SK-N-SH (cell line): ENCODE measurements around the gene EEIG1. TPM values are rescaled to one million over a fixed set of nuclear protein-coding genes. Genes with fewer than 3 reads are reported as not detected.
A peak's percentile ranks its signal among the peaks of the same experiment; 100 is the strongest.

Experiments
- CTCF ChIA-PET: fragments of 300-600, 350-600 bp; formaldehyde crosslinking; extraction: SDS; loops from one replicate; lab custom pipeline; 2021; lab: Yijun Ruan, JAX
- POLR2A ChIA-PET: fragments of 350-600 bp; sonication (Branson Sonifier 250); formaldehyde crosslinking; extraction: SDS; loops from one replicate; lab custom pipeline; 2020; ENCODE audit warnings: antibody characterized with exemption, inconsistent platforms; lab: Yijun Ruan, JAX
- DNase-seq: peaks from one replicate; pipeline ENCODE4 v3.0.0; 2012
- H2AFZ ChIP-seq: fragments of 200-600 bp; sonication (generic); 2 replicates; pipeline ENCODE4 v1.8.1; 2016; ENCODE audit warnings: antibody characterized with exemption, mild to moderate bottlenecking, low read depth
- H3F3A ChIP-seq: fragments of 200-600 bp; sonication (generic); replicated peaks from 2 replicates; pipeline ENCODE3; 2016; ENCODE audit warnings: antibody characterized with exemption, mild to moderate bottlenecking; ENCODE audit not compliant: insufficient read depth
- H3K27ac ChIP-seq, 2 experiments: fragments of 200-500 bp in 1 of 2; fragments of 200-600 bp in 1 of 2; sonication (Bioruptor generic) in 1 of 2; sonication (generic), shearing (Covaris generic) in 1 of 2; 2 replicates each; pipeline versions ENCODE4 v1.5.1 to v1.6.1; 2014 to 2016; ENCODE audit warnings: low read depth in 2 of 2, inconsistent platforms in 1 of 2, low read length in 1 of 2, mild to moderate bottlenecking in 1 of 2, mixed read lengths in 1 of 2
- H3K27me3 ChIP-seq: fragments of 200-600 bp; sonication (generic), shearing (Covaris generic); 2 replicates; pipeline ENCODE4 v1.6.1; 2016; ENCODE audit warnings: mixed run types; ENCODE audit not compliant: insufficient read depth
- H3K36me3 ChIP-seq, 2 experiments: fragments of 200-500 bp in 1 of 2; fragments of 200-600 bp in 1 of 2; sonication (Bioruptor generic) in 1 of 2; sonication (generic) in 1 of 2; replicated peaks in 1 of 2; 2 replicates each; pipeline versions ENCODE3 to v1.5.1; 2014 to 2016; ENCODE audit warnings: low read length in 1 of 2, mild to moderate bottlenecking in 1 of 2; ENCODE audit not compliant: insufficient read depth in 2 of 2, control insufficient read depth in 1 of 2
- H3K4me1 ChIP-seq, 2 experiments: fragments of 200-500 bp in 1 of 2; fragments of 200-600 bp in 1 of 2; sonication (Bioruptor generic) in 1 of 2; sonication (generic), shearing (Covaris generic) in 1 of 2; 2 replicates each; pipeline versions ENCODE4 v1.5.1 to v1.6.1; 2014 to 2016; ENCODE audit warnings: low read depth in 1 of 2, low read length in 1 of 2, mixed run types in 1 of 2; ENCODE audit not compliant: insufficient read depth in 2 of 2, control insufficient read depth in 1 of 2
- H3K4me2 ChIP-seq: fragments of 200-600 bp; sonication (generic), shearing (Covaris generic); 2 replicates; pipeline ENCODE4 v1.6.1; 2017; ENCODE audit warnings: mixed run types
- H3K4me3 ChIP-seq, 2 experiments: fragments of 200-500 bp in 1 of 2; fragments of 200-600 bp in 1 of 2; sonication (Bioruptor generic) in 1 of 2; sonication (generic), shearing (Covaris generic) in 1 of 2; 2 replicates each; pipeline versions ENCODE4 v1.5.1 to v1.8.1; 2014 to 2016; ENCODE audit warnings: low read depth in 2 of 2, inconsistent platforms in 1 of 2, low read length in 1 of 2, mild to moderate bottlenecking in 1 of 2, mixed read lengths in 1 of 2, moderate library complexity in 1 of 2
- H3K79me2 ChIP-seq: fragments of 200-600 bp; sonication (generic); 2 replicates; pipeline ENCODE4 v1.8.1; 2017; ENCODE audit warnings: mild to moderate bottlenecking; ENCODE audit not compliant: insufficient read depth
- H3K9ac ChIP-seq: fragments of 200-600 bp; sonication (generic); 2 replicates; pipeline ENCODE4 v1.6.1; 2017; ENCODE audit warnings: mixed run types
- H3K9me2 ChIP-seq: fragments of 200-600 bp; sonication (generic); 2 replicates; pipeline ENCODE4 v1.6.1; 2017; ENCODE audit warnings: mixed run types
- H3K9me3 ChIP-seq: fragments of 200-600 bp; sonication (generic); 2 replicates; pipeline ENCODE4 v1.6.1; 2017; ENCODE audit warnings: mixed run types, mild to moderate bottlenecking, moderate library complexity
- H4K20me1 ChIP-seq: fragments of 200-600 bp; sonication (generic); 2 replicates; pipeline ENCODE4 v1.6.1; 2017; ENCODE audit warnings: mild to moderate bottlenecking, mixed run types; ENCODE audit not compliant: insufficient read depth
- FOXM1 ChIP-seq: IDR thresholded peaks from 2 replicates; pipeline ENCODE4 v1.4.0; 2012; ENCODE audit warnings: low read depth, mild to moderate bottlenecking
- MXI1 ChIP-seq: IDR thresholded peaks from 2 replicates; pipeline ENCODE4 v1.6.1; 2012; ENCODE audit warnings: mild to moderate bottlenecking, low read depth, low read length, improper control_type of control experiment
- NFIC ChIP-seq: IDR thresholded peaks from 2 replicates; pipeline ENCODE4 v1.4.0; 2012; ENCODE audit warnings: borderline replicate concordance
- NRF1 ChIP-seq: IDR thresholded peaks from 2 replicates; pipeline ENCODE4 v1.6.1; 2012; ENCODE audit warnings: low read depth, mild to moderate bottlenecking, low read length
- POLR2AphosphoS5 ChIP-seq: IDR thresholded peaks from 2 replicates; pipeline ENCODE4 v1.6.1; 2012; ENCODE audit warnings: low read depth, low read length
- RFX5 ChIP-seq: IDR thresholded peaks from 2 replicates; pipeline ENCODE4 v1.6.1; 2012; ENCODE audit warnings: mild to moderate bottlenecking, improper control_type of control experiment, low read length
- SIN3A ChIP-seq: IDR thresholded peaks from 2 replicates; pipeline ENCODE4 v1.6.1; 2012; ENCODE audit warnings: low read depth, mild to moderate bottlenecking, low read length, moderate library complexity, borderline replicate concordance
- YY1 ChIP-seq: IDR thresholded peaks from 2 replicates; pipeline ENCODE4 v1.4.0; 2012; ENCODE audit warnings: low read depth, mild to moderate bottlenecking
- WGBS: methylation state at CpG from one replicate; pipeline ENCODE4 v1.1.6; 2017; ENCODE audit warnings: low lambda C conversion rate; 5-methylcytosine and 5-hydroxymethylcytosine counted together
- polyA plus RNA-seq, 3 experiments: library from polyadenylated mRNA; depleted of rRNA; stranded (reverse); fragments of >200 nt; gene quantifications; 2 replicates each; pipeline ENCODE4 v1.2.3, GENCODE V29; 2012
- TF ChIP-seq, protein P1 (sequence below): IDR thresholded peaks from 2 replicates; pipeline ENCODE4 v1.4.0; 2012; ENCODE audit warnings: low read depth
- TF ChIP-seq, protein P2 (sequence below): fragments of 200-600 bp; sonication (generic); IDR thresholded peaks from 2 replicates; pipeline ENCODE4 v1.6.1; 2017; ENCODE audit warnings: antibody characterized with exemption, mild to moderate bottlenecking, moderate library complexity

The EEIG1 gene
- polyA plus RNA-seq, 1 of the 3 experiments (the other 2 are of a cell fraction) = 26.2 TPM

DNA sequence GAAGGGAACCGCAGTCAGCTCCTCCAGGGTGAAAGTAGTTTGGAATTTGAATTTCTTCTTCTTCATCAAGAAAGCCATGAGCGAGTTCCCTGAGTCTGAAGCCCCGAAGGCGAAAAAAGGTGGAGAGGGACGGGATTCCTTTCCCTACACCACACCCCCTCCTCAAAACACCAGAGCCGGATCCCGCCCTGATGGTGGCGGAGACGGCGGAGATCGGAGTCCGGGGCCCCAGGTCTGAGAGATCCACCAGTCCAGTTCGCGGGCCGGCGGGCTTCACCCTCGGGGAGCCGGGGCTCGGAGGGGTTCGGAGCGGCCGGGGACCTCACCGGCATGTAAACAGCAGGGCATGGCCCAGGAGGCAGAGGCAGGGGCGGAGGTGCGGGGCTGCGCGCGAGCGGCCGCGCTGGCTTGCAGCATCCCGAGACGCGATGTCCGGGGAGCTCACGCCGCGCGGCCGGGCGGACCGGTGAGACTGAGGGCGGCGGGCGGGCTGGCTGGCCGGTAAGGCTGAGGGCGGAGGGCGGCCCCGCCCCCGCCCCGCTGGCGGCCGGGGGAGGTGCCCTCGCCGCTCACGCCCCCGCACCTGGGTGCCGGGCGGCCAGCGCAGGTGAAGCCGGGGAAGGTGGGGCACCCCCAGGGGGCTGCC is 606 bp downstream of the EEIG1 start:
- 2% methylated on average over 10 of the region's 61 CpGs for WGBS
- Histone ChIP-seq H3K79me2 (peaks cover 54% of the 10 kb centered on the region), H4K20me1 (peaks cover 50% of the 10 kb centered on the region), H3K9ac (peak overlapping the region; percentile 79; the same call in 1 of the 2 replicates), H3K4me1 (peaks cover 24 to 46% of the 10 kb centered on the region in 2 experiments), H2AFZ (no peak overlapping the region; the same call in 1 of the 2 replicates), H3K4me3 (peak overlapping the region; percentile 72 to 96)
- ChIA-PET POLR2A (interaction anchor here (0.6 to 1.8 kb wide), 3 partner anchors 16 to 25 kb away, joined by 4 to 5 read pairs (median 4); no protein-coding TSS in a partner anchor), CTCF (interaction anchor here (1.0 to 6.2 kb wide), 11 partner anchors 10 to 138 kb away, joined by 3 to 60 read pairs (median 6); no protein-coding TSS in a partner anchor)
- no peak for TF ChIP-seq POLR2AphosphoS5
- TF ChIP-seq, protein P1, sequence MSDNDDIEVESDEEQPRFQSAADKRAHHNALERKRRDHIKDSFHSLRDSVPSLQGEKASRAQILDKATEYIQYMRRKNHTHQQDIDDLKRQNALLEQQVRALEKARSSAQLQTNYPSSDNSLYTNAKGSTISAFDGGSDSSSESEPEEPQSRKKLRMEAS = peak; percentile 41; the same call in 1 of the 2 replicates
- no peak for TF ChIP-seq NRF1
- TF ChIP-seq MXI1 = no peak
- TF ChIP-seq, all 33 proteins: peak for 1
- DNase-seq = peak; percentile 75
- Histone ChIP-seq H3K36me3 (no peaks in the 10 kb centered on the region), H3K9me2 (no peaks in the 10 kb centered on the region), H3K9me3 (no peaks in the 10 kb centered on the region), H3K4me2 (peak overlapping the region; percentile 98), H3K27me3 (no peaks in the 10 kb centered on the region), H3F3A (no peaks in the 10 kb centered on the region), H3K27ac (peak overlapping the region; percentile 49 to 77)

DNA sequence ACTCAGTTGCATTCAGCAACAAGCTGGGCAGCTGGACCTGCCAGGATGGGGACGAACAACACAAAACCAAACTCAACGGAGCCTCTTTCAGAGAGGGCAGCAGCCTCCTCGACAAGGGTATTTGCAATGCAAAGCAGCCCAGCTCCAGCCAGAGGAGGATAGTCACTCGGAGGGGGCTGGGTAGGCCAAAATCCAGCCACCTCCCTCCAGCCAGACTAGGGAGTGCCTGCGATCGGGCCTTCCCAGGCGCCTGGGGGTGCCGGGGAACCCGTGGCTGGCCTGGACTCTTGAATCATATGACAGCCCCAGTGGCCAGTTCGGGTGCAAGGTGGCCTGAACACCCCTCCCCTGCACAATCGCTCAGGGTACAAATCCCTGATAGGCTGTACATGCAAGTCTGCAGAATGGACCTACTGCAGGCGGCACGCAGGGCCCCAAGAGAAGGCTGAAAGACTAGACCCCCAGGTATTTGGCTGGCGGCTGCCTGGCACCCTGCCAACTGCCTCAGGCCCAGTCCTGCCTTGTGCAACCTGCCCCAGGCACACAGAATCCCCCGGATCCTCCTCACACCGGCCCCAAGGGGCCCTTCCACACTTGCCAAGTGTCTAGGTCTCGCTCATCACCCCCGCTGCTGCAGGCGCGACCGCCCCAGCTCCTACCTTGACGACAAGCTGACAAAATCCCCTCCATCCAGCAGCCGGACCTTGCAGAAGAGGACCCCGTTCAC is 1.3 kb downstream of the EEIG1 start:
- POLR2A ChIA-PET = interaction anchor here (0.8 to 1.8 kb wide), 2 partner anchors 23 to 31 kb away, joined by 3 to 4 read pairs; no protein-coding TSS in a partner anchor
- peaks cover 61% of the 10 kb centered on the region for H3K79me2 ChIP-seq
- H3K9me2 ChIP-seq = no peaks in the 10 kb centered on the region
- peak overlapping the region; percentile 79; the same call in 1 of the 2 replicates for H3K9ac ChIP-seq
- 0% methylated on average over 11 of the region's 24 CpGs for WGBS
- TF ChIP-seq, protein P2, sequence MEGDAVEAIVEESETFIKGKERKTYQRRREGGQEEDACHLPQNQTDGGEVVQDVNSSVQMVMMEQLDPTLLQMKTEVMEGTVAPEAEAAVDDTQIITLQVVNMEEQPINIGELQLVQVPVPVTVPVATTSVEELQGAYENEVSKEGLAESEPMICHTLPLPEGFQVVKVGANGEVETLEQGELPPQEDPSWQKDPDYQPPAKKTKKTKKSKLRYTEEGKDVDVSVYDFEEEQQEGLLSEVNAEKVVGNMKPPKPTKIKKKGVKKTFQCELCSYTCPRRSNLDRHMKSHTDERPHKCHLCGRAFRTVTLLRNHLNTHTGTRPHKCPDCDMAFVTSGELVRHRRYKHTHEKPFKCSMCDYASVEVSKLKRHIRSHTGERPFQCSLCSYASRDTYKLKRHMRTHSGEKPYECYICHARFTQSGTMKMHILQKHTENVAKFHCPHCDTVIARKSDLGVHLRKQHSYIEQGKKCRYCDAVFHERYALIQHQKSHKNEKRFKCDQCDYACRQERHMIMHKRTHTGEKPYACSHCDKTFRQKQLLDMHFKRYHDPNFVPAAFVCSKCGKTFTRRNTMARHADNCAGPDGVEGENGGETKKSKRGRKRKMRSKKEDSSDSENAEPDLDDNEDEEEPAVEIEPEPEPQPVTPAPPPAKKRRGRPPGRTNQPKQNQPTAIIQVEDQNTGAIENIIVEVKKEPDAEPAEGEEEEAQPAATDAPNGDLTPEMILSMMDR = peak; percentile 17; the same call in 1 of the 2 replicates
- TF ChIP-seq FOXM1 (no peak), YY1 (no peak), SIN3A (peak; percentile 54; the same call in 1 of the 2 replicates), RFX5 (no peak), NFIC (peak; percentile 89), MXI1 (0 out of 2 replicates have a peak, but pooled peaks have one; percentile 11)
- H3F3A ChIP-seq = no peaks in the 10 kb centered on the region
- CTCF ChIA-PET = interaction anchor here (0.8 to 6.2 kb wide), 10 partner anchors 9 to 138 kb away, joined by 3 to 60 read pairs (median 6); no protein-coding TSS in a partner anchor
- H3K36me3 ChIP-seq = no peaks in the 10 kb centered on the region
- peak; percentile 62 for DNase-seq
- H3K4me3 ChIP-seq = peak overlapping the region; percentile 72 to 96
- H4K20me1 ChIP-seq = peaks cover 57% of the 10 kb centered on the region
- H3K9me3 ChIP-seq = no peaks in the 10 kb centered on the region
- H3K4me2 ChIP-seq = peak overlapping the region; percentile 98
- H3K27ac ChIP-seq = peak overlapping the region; percentile 49 to 77; a peak in 3 of 4 replicates
- no peak overlapping the region; the same call in 1 of the 2 replicates for H2AFZ ChIP-seq
- peaks cover 30 to 53% of the 10 kb centered on the region in 2 experiments for H3K4me1 ChIP-seq
- H3K27me3 ChIP-seq = no peaks in the 10 kb centered on the region
